HG03135 (cell line): ENCODE measurements around the gene SIK3.

Source experiments
- ATAC-seq: cut with Tn5 transposase; IDR thresholded peaks from one replicate; pipeline ENCODE4 v1.9.1; 2021; ENCODE audit warnings: mild to moderate bottlenecking, moderate library complexity; ENCODE audit not compliant: unreplicated experiment

The SIK3 gene

GRCh38 chr11:116903090-116903489, 195.1 kb downstream of the SIK3 start:
- ATAC-seq = no peak

DNA sequence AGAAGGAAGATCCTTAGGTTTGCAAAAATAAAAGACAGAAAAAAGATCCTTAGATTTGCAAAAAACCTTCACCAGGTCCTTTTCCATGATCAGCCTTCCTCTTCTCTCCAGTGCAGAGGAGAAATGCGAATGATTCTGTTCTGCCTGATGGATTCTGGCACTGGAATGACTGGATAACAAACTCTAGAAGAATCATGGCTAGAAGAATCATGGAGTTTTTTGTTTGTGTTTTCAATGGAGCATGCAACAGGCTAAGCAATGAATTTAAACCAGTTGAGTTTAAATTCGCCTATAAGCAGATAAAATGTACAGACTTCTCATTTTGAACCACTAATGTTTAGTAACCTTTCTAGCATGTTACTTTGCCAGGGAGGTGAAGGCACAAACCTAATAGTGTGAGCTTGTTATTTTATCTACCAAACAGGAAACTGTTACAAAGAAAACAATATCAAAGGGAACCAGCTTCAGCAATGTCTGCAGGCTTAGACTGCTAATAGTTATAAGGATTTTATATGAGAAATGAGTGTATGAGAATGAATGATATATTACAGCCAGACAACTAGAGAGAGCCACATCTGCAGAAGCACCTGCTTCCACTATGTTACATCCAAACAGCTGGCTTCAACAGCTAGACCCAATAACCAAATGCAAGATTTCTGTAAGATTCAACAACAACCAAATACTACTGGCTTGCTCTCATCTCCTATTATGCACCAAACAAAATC, 196.1 kb downstream of the SIK3 start:
- ATAC-seq = no peak

- no peak for ATAC-seq
Measured at GRCh38 chr11:116901211-116901610, 197.0 kb downstream of the SIK3 start.

- ATAC-seq = no peak
Measured at GRCh38 chr11:116896211-116896610, 202.0 kb downstream of the SIK3 start.

- ATAC-seq = no peak
Measured at GRCh38 chr11:116895048-116895757, 203.0 kb downstream of the SIK3 start.

GRCh38 chr11:116893906-116894305, 204.3 kb downstream of the SIK3 start:
- ATAC-seq = no peak

GRCh38 chr11:116893437-116893836, 204.8 kb downstream of the SIK3 start:
- no peak for ATAC-seq

- no peak for ATAC-seq
Measured at GRCh38 chr11:116892374-116892773, 205.9 kb downstream of the SIK3 start.

- ATAC-seq = no peak
Measured at GRCh38 chr11:116891746-116892145, 206.5 kb downstream of the SIK3 start.

GRCh38 chr11:116890607-116891006, 207.6 kb downstream of the SIK3 start:
- no peak for ATAC-seq

DNA sequence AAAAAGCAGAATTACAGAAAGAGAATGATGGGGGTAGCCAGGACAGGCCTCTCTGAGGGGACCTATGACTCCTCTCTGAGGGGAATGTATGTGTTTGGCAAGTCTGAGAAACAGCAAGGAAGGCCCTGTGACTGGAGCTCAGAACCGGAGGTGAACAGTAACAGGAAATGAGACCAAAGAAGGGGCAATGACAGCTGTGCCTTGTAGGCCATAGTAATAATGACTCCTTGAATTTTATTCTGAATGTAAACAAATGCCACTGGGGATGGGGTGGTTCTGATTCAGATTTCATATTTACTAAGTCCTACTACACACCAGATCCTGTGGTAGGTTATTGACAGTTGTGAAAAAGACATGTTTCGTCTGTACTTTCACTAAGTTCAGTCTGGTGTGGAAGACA, 208.0 kb downstream of the SIK3 start:
- ATAC-seq = peak; percentile 73

DNA sequence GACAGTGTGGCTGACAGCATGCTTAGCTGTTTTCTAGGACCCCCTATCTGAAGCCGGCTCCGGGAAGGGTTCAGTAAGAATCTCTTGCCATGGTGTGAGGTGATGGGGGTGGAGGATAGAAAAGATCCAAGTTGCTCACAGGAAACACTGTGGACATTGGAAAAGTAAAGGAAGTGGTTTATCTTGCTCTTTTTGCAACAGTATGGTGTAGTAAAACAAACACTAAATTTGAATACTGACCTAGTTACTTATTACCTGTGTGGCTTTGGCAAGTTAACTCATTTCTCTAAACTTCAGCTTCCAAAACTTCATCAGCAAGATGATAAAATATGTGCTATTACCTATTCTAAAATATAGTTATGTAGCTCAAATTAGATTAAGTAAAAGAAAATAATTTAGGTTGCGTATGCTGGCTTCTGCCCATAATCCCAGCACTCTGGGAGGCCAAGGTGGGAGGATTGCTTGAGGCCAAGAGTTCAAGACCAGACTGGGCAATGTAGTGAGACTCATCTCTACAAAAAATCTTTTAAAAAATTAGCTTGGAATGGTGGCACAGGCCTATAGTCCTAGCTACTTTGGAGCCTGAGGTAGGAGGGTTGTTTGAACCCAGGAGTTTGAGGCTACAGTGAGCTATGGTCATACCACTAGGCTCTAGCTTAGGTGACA, 209.2 kb downstream of the SIK3 start:
- ATAC-seq = no peak

DNA sequence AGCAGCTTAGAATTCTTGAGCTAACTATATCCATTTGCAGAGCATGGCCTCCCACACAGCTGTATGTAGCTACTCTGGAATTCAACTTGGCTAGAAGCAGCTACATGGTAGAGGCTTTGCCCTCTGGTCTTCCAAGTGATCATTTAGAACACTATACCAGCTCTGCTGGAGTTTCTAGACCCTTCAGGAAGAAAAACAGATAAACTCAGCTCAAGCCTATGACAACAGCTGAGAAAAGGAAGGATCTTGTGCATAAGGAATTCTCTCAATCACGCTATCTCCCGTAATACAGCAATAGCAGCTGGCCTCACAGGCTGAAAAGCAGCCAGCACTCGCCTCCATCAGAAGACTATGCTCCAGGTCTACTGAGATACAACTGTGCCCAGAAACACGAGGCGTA, 210.2 kb downstream of the SIK3 start:
- no peak for ATAC-seq

- no peak for ATAC-seq
Measured at GRCh38 chr11:116885951-116886655, 212.1 kb downstream of the SIK3 start.

DNA sequence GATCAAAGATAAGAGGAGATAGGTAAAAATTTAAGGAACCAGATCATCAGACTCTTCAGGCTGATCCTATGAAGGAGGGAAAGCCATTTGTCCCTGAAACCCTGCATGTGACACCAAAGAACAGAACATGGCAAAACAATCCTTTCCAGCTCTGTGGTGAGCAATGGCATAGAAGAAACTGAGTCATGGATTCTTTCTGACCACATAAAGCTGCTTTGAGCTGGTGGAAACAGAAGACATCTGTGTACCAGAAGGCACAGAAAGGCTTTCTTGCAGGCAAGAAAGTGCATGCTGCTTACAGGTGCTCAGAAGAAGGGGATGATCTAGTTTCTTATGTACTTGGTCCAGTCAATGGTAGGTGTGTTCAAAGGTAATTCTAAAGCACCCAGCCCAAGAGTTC, 215.8 kb downstream of the SIK3 start:
- no peak for ATAC-seq

GRCh38 chr11:116881143-116881542, 217.1 kb downstream of the SIK3 start:
- no peak for ATAC-seq

- no peak for ATAC-seq
Measured at GRCh38 chr11:116879800-116880625, 218.2 kb downstream of the SIK3 start.

DNA sequence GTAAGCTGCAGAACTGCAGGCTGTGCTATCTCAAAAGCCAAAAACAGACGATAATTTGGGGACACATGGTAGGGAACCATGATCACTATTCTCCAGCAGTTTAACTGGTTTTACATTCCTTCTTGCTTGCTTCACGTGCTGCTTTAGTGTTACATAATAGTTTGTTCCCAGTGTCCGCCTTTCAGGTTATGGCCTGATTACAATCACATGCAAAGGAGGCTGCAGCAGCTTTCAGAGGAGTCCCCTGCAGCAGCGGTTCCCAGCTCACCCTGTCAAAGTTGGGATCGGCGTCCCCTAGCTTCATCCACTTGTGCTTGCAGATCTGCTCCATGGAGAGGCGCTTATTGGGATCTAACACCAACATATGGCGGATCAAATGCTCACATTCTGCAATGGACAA, 221.6 kb downstream of the SIK3 start:
- ATAC-seq = no peak

GRCh38 chr11:116875194-116875593, 223.0 kb downstream of the SIK3 start:
- no peak for ATAC-seq

DNA sequence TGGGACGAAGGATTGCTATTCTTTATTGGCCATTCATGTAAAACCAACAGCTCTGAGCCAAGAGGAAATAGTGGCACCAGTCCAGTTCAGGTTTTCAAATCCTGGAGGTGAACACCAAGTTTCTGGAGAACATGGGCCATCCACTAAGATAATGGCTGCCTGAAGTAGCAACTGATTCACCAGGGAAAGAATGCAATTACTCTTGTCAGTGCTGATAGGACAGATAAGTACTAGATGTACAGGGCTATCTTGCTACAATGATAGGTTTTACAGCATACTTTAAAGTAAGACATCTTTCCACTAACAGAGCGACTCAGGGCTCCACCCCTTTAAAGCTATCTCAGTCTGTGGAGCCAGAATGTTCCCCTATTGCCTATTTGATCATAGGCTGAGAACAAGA, 224.0 kb downstream of the SIK3 start:
- ATAC-seq = no peak

- no peak for ATAC-seq
Measured at GRCh38 chr11:116873381-116873780, 224.8 kb downstream of the SIK3 start.
